ENCODE data around the gene ASPSCR1. TPM values are rescaled to one million over a fixed set of nuclear protein-coding genes. Genes with fewer than 3 reads are reported as not detected.
A peak's percentile ranks its signal among the peaks of the same experiment; 100 is the strongest.

Gene ASPSCR1
- total and polyA plus RNA-seq, 2 of the 13 experiments (the other 11 are each of a cell fraction or from before 2014, with no cell fraction given), result 274 to 314 TPM

DNA sequence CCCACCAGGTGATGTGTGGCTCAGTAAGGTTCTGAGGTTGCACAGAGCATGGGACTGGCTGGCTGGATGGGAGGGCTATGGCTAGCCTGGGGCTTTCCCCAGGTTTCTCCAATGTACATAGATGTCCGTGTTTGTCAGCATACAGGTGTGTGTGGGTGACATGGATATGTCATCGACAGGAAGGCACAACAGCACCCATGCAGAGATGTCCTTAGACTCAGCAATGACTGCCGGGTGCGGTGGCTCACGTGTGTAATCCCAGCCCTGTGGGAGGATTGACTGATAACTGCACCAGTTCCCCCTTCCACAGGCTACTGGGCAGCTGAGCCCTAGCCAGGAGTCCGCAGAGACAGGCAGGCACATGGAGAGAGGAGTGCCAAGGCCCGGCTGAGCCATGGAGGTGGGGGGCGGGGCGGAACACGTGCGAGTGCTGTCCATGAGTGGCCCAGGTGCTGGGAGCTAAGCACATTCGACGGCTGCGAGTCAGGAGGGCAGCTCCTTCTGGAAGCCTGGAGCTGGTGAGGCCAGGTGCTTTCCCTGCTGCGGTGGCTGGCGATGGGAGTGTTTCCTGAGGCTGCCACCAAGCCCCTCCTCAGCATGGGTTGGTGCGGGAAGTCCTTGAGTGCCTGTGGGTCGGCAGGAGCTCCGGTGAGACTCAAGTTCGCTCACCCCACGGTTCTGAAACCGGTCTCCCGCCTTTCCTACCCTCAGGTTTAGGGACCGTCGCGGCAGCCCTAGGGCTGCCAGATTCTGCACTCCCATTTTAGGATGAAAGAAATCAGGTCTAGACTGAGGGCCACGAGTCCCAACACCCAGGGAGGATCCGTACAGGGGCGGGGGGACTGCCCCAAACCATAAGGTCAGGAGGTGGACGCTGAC is 858 bp upstream of the ASPSCR1 start (continued):
- TF ChIP-seq ZFP90 (CRISPR knock-in tag; IDR thresholded peaks at IDR 0.05; ENCODE audit: borderline replicate concordance), result no peak; the same call in 1 of the 2 replicates
- TF ChIP-seq, protein P1, sequence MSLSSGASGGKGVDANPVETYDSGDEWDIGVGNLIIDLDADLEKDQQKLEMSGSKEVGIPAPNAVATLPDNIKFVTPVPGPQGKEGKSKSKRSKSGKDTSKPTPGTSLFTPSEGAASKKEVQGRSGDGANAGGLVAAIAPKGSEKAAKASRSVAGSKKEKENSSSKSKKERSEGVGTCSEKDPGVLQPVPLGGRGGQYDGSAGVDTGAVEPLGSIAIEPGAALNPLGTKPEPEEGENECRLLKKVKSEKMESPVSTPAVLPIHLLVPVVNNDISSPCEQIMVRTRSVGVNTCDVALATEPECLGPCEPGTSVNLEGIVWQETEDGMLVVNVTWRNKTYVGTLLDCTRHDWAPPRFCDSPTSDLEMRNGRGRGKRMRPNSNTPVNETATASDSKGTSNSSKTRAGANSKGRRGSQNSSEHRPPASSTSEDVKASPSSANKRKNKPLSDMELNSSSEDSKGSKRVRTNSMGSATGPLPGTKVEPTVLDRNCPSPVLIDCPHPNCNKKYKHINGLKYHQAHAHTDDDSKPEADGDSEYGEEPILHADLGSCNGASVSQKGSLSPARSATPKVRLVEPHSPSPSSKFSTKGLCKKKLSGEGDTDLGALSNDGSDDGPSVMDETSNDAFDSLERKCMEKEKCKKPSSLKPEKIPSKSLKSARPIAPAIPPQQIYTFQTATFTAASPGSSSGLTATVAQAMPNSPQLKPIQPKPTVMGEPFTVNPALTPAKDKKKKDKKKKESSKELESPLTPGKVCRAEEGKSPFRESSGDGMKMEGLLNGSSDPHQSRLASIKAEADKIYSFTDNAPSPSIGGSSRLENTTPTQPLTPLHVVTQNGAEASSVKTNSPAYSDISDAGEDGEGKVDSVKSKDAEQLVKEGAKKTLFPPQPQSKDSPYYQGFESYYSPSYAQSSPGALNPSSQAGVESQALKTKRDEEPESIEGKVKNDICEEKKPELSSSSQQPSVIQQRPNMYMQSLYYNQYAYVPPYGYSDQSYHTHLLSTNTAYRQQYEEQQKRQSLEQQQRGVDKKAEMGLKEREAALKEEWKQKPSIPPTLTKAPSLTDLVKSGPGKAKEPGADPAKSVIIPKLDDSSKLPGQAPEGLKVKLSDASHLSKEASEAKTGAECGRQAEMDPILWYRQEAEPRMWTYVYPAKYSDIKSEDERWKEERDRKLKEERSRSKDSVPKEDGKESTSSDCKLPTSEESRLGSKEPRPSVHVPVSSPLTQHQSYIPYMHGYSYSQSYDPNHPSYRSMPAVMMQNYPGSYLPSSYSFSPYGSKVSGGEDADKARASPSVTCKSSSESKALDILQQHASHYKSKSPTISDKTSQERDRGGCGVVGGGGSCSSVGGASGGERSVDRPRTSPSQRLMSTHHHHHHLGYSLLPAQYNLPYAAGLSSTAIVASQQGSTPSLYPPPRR (CRISPR knock-in tag; IDR thresholded peaks at IDR 0.05; ENCODE audit: borderline replicate concordance), result peak; percentile 52; the same call in 1 of the 2 replicates
- TF ChIP-seq, protein P2, sequence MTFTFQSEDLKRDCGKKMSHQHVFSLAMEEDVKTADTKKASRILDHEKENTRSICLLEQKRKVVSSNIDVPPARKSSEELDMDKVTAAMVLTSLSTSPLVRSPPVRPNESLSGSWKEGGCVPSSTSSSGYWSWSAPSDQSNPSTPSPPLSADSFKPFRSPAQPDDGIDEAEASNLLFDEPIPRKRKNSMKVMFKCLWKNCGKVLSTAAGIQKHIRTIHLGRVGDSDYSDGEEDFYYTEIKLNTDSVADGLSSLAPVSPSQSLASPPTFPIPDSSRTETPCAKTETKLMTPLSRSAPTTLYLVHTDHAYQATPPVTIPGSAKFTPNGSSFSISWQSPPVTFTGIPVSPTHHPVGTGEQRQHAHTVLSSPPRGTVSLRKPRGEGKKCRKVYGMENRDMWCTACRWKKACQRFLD (CRISPR knock-in tag; IDR thresholded peaks at IDR 0.05; ENCODE audit: borderline replicate concordance), result 0 out of 2 replicates have a peak, but pooled peaks have one; percentile 47
- no peak for TF ChIP-seq HMG20B (CRISPR knock-in tag; conservative IDR thresholded peaks at IDR 0.05)
- TF ChIP-seq CHCHD3 (CRISPR knock-in tag; IDR thresholded peaks at IDR 0.05), result peak; percentile 7; the same call in 1 of the 2 replicates
- TF ChIP-seq NONO (IDR thresholded peaks at IDR 0.05), result no peak
- peak; percentile 49; the same call in 1 of the 2 replicates for TF ChIP-seq NONO (CRISPR knock-in tag; conservative IDR thresholded peaks at IDR 0.05)
- no peak for TF ChIP-seq ZNF563 (CRISPR knock-in tag; IDR thresholded peaks at IDR 0.05)
- TF ChIP-seq, protein P3, sequence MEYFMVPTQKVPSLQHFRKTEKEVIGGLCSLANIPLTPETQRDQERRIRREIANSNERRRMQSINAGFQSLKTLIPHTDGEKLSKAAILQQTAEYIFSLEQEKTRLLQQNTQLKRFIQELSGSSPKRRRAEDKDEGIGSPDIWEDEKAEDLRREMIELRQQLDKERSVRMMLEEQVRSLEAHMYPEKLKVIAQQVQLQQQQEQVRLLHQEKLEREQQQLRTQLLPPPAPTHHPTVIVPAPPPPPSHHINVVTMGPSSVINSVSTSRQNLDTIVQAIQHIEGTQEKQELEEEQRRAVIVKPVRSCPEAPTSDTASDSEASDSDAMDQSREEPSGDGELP (IDR thresholded peaks at IDR 0.05; ENCODE audit: borderline replicate concordance, low read depth), result no peak
- 0 out of 2 replicates have a peak, but pooled peaks have one; percentile 3 for TF ChIP-seq JUN (CRISPR knock-in tag; IDR thresholded peaks at IDR 0.05)
- no peak for TF ChIP-seq TARDBP (CRISPR knock-in tag; IDR thresholded peaks at IDR 0.05)
- peak; percentile 21; the same call in 1 of the 2 replicates for TF ChIP-seq DNMT1 (CRISPR knock-in tag; IDR thresholded peaks at IDR 0.05)
- TF ChIP-seq, protein P4, sequence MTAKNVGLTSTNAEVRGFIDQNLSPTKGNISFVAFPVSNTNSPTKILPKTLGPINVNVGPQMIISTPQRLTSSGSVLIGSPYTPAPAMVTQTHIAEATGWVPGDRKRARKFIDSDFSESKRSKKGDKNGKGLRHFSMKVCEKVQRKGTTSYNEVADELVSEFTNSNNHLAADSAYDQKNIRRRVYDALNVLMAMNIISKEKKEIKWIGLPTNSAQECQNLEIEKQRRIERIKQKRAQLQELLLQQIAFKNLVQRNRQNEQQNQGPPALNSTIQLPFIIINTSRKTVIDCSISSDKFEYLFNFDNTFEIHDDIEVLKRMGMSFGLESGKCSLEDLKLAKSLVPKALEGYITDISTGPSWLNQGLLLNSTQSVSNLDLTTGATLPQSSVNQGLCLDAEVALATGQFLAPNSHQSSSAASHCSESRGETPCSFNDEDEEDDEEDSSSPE (CRISPR knock-in tag; IDR thresholded peaks at IDR 0.05), result peak; percentile 44; the same call in 1 of the 2 replicates
- 0 out of 2 replicates have a peak, but pooled peaks have one; percentile 11 for TF ChIP-seq TGIF2 (CRISPR knock-in tag; IDR thresholded peaks at IDR 0.05)
- peak; percentile 32; the same call in 1 of the 2 replicates for TF ChIP-seq ONECUT2 (CRISPR knock-in tag; IDR thresholded peaks at IDR 0.05)
- TF ChIP-seq ZNF737 (CRISPR knock-in tag; IDR thresholded peaks at IDR 0.05; ENCODE audit: borderline replicate concordance), result no peak
- peak; percentile 23; the same call in 1 of the 2 replicates for TF ChIP-seq ESRRA (CRISPR knock-in tag; IDR thresholded peaks at IDR 0.05; ENCODE audit: low read depth)
- TF ChIP-seq SP5 (CRISPR knock-in tag; IDR thresholded peaks at IDR 0.05; ENCODE audit: borderline replicate concordance, low read depth), result peak; percentile 38; the same call in 1 of the 2 replicates
